H9 (cell line): ENCODE measurements around the gene NEDD4L. TPM values are rescaled to one million over a fixed set of nuclear protein-coding genes. Genes with fewer than 3 reads are reported as not detected.

Experiments used
- DNase-seq: peaks from one replicate; pipeline ENCODE4 v3.0.0-alpha.2; 2017
- H2AFZ ChIP-seq: one replicate; pipeline ENCODE4 v1.6.1; 2013; ENCODE audit warnings: mild to moderate bottlenecking, low read length, control low read depth, moderate library complexity
- H2AK5ac ChIP-seq: 2 replicates; pipeline ENCODE4 v1.6.1; 2013; ENCODE audit warnings: low read length, control low read depth, mixed read lengths; ENCODE audit not compliant: insufficient read length
- H2BK120ac ChIP-seq: one replicate; pipeline ENCODE4 v1.6.1; 2013; ENCODE audit warnings: low read depth, mild to moderate bottlenecking, low read length, control low read depth, inconsistent platforms; ENCODE audit not compliant: poor library complexity, severe bottlenecking
- H2BK12ac ChIP-seq: 2 replicates; pipeline ENCODE4 v1.6.1; 2013; ENCODE audit warnings: low read length, control low read depth, mixed read lengths, low read depth; ENCODE audit not compliant: insufficient read length
- H2BK15ac ChIP-seq: 2 replicates; pipeline ENCODE4 v1.6.1; 2013; ENCODE audit warnings: low read depth, low read length, control low read depth
- H2BK20ac ChIP-seq: one replicate; pipeline ENCODE4 v1.6.1; 2013; ENCODE audit warnings: low read depth, mild to moderate bottlenecking, low read length, control low read depth, inconsistent platforms; ENCODE audit not compliant: poor library complexity, severe bottlenecking
- H2BK5ac ChIP-seq: 2 replicates; pipeline ENCODE4 v1.6.1; 2013; ENCODE audit warnings: low read length, control low read depth, mixed read lengths; ENCODE audit not compliant: insufficient read length
- H3K14ac ChIP-seq: 2 replicates; pipeline ENCODE4 v1.6.1; 2013; ENCODE audit warnings: low read length, control low read depth; ENCODE audit not compliant: insufficient read depth
- H3K18ac ChIP-seq: 2 replicates; pipeline ENCODE4 v1.6.1; 2013; ENCODE audit warnings: low read depth, mild to moderate bottlenecking, mixed read lengths, low read length, control low read depth; ENCODE audit not compliant: insufficient read length
- H3K23ac ChIP-seq: 2 replicates; pipeline ENCODE4 v1.6.1; 2013; ENCODE audit warnings: low read length, control low read depth, mixed read lengths, low read depth; ENCODE audit not compliant: insufficient read length
- H3K23me2 ChIP-seq: 2 replicates; pipeline ENCODE4 v1.6.1; 2013; ENCODE audit warnings: low read depth, mild to moderate bottlenecking, mixed read lengths, low read length, control low read depth; ENCODE audit not compliant: insufficient read length, poor library complexity, severe bottlenecking
- H3K27ac ChIP-seq: 2 replicates; pipeline ENCODE4 v1.5.1; 2013; ENCODE audit warnings: low read length, control low read depth, mixed read lengths, low read depth; ENCODE audit not compliant: insufficient read length
- H3K27me3 ChIP-seq: 2 replicates; pipeline ENCODE4 v1.6.1; 2013; ENCODE audit warnings: low read length, control low read depth, inconsistent platforms; ENCODE audit not compliant: insufficient read depth
- H3K4ac ChIP-seq: 2 replicates; pipeline ENCODE4 v1.6.1; 2013; ENCODE audit warnings: low read depth, mild to moderate bottlenecking, control low read depth, inconsistent platforms, low read length, moderate library complexity
- H3K4me1 ChIP-seq: 2 replicates; pipeline ENCODE4 v1.6.1; 2013; ENCODE audit warnings: low read length, control low read depth, inconsistent platforms; ENCODE audit not compliant: insufficient read depth
- H3K4me2 ChIP-seq: 2 replicates; pipeline ENCODE4 v1.6.1; 2013; ENCODE audit warnings: low read length, control low read depth, mixed read lengths; ENCODE audit not compliant: insufficient read length, insufficient read depth
- H3K56ac ChIP-seq: 2 replicates; pipeline ENCODE4 v1.6.1; 2013; ENCODE audit warnings: low read depth, mild to moderate bottlenecking, mixed read lengths, low read length, control low read depth; ENCODE audit not compliant: insufficient read length
- H3K79me1 ChIP-seq: 2 replicates; pipeline ENCODE4 v1.6.1; 2013; ENCODE audit warnings: low read depth, mild to moderate bottlenecking, moderate library complexity, low read length, control low read depth, inconsistent platforms; ENCODE audit not compliant: insufficient read depth, poor library complexity, severe bottlenecking
- H3K79me2 ChIP-seq: 2 replicates; pipeline ENCODE4 v1.6.1; 2013; ENCODE audit warnings: low read length, control low read depth, inconsistent platforms; ENCODE audit not compliant: insufficient read depth
- H3K9ac ChIP-seq: 2 replicates; pipeline ENCODE4 v1.6.1; 2013; ENCODE audit warnings: low read length, control low read depth, mixed read lengths; ENCODE audit not compliant: insufficient read length; ENCODE audit errors: extremely low read depth
- H3K9me3 ChIP-seq: one replicate; pipeline ENCODE4 v1.6.1; 2013; ENCODE audit warnings: low read depth, low read length, inconsistent platforms; ENCODE audit not compliant: control insufficient read depth
- H3T11ph ChIP-seq: one replicate; pipeline ENCODE4 v1.6.1; 2013; ENCODE audit warnings: mild to moderate bottlenecking, low read length, control low read depth, inconsistent platforms
- H4K20me1 ChIP-seq: one replicate; pipeline ENCODE4 v1.6.1; 2013; ENCODE audit not compliant: control insufficient read depth, insufficient read length, insufficient read depth
- H4K5ac ChIP-seq: 2 replicates; pipeline ENCODE4 v1.6.1; 2013; ENCODE audit warnings: low read depth, mild to moderate bottlenecking, mixed read lengths, low read length, control low read depth; ENCODE audit not compliant: insufficient read length
- H4K8ac ChIP-seq: replicated peaks from 2 replicates; pipeline ENCODE4 v1.6.1; 2013; ENCODE audit warnings: low read length, control low read depth, mixed read lengths, low read depth; ENCODE audit not compliant: insufficient read length
- H4K91ac ChIP-seq: 2 replicates; pipeline ENCODE4 v1.6.1; 2013; ENCODE audit warnings: low read depth, mild to moderate bottlenecking, moderate library complexity, mixed read lengths, low read length, control low read depth; ENCODE audit not compliant: insufficient read length
- H3K27ac Mint-ChIP-seq, 3 experiments: 2 replicates in 2 of 3; 3 replicates in 1 of 3; pipeline ENCODE4 v1.8.0; 2020 to 2021; ENCODE audit warnings: mixed read lengths in 3 of 3, mild to moderate bottlenecking in 1 of 3, moderate library complexity in 1 of 3
- H3K27me3 Mint-ChIP-seq: 2 replicates; pipeline ENCODE4 v1.8.0; 2021; ENCODE audit warnings: low read depth, mild to moderate bottlenecking, moderate library complexity, mixed read lengths
- H3K36me3 Mint-ChIP-seq, 3 experiments: 2 replicates in 2 of 3; 3 replicates in 1 of 3; pipeline ENCODE4 v1.8.0; 2020 to 2021; ENCODE audit warnings: low read depth in 3 of 3, mixed read lengths in 3 of 3; ENCODE audit not compliant: insufficient read depth in 1 of 3
- H3K4me1 Mint-ChIP-seq, 2 experiments: 2 replicates each; pipeline ENCODE4 v1.8.0; 2020; ENCODE audit warnings: mixed read lengths in 2 of 2
- H3K4me3 Mint-ChIP-seq, 2 experiments: 2 replicates in 1 of 2; 3 replicates in 1 of 2; pipeline ENCODE4 v1.8.0; 2020 to 2021; ENCODE audit warnings: mild to moderate bottlenecking in 2 of 2, mixed read lengths in 2 of 2, moderate library complexity in 1 of 2
- H3K9me3 Mint-ChIP-seq, 2 experiments: 2 replicates in 1 of 2; 3 replicates in 1 of 2; pipeline ENCODE4 v1.8.0; 2020; ENCODE audit warnings: mild to moderate bottlenecking in 2 of 2, mixed read lengths in 2 of 2, moderate library complexity in 1 of 2
- CTCF ChIP-seq: fragments of 200-600 bp; sonication (generic); conservative IDR thresholded peaks from 3 replicates; pipeline ENCODE4 v1.8.0; 2021; ENCODE audit warnings: antibody characterized with exemption, mild to moderate bottlenecking
- WGBS: extraction: QIAGEN DNeasy Blood & Tissue Kit; methylation state at CpG from one replicate; pipeline ENCODE4 v1.1.7; 2013; ENCODE audit warnings: missing lambda C conversion rate, low lambda C conversion rate, mixed read lengths; ENCODE audit not compliant: insufficient read length; ENCODE audit errors: extremely low coverage; 5-methylcytosine and 5-hydroxymethylcytosine counted together
- total RNA-seq: library from RNA; stranded (reverse); gene quantifications from 2 replicates; pipeline ENCODE4 v1.2.1, GENCODE V29; 2021

NEDD4L gene
- total RNA-seq, 1 experiment from 2014 or later, result 76.3 TPM

- Histone ChIP-seq H3K23me2 (no peaks in the 10 kb centered on the region), H3K79me1 (no peaks in the 10 kb centered on the region), H3K27me3 (no peaks in the 10 kb centered on the region), H3K14ac (no peak overlapping the region), H3K56ac (no peak overlapping the region), H3T11ph (no peak overlapping the region), H2AK5ac (no peak overlapping the region), H3K18ac (no peak overlapping the region), H2BK15ac (no peak overlapping the region), H3K9me3 (no peaks in the 10 kb centered on the region), H3K27ac (no peak overlapping the region), H2BK20ac (no peak overlapping the region), H4K20me1 (no peaks in the 10 kb centered on the region), H3K4ac (no peak overlapping the region), H2BK120ac (no peak overlapping the region), H2BK5ac (no peak overlapping the region), H4K8ac (no peak overlapping the region), H4K91ac (no peak overlapping the region), H3K79me2 (no peaks in the 10 kb centered on the region), H3K23ac (no peak overlapping the region), H3K4me1 (no peaks in the 10 kb centered on the region), H3K9ac (no peak overlapping the region), H4K5ac (no peak overlapping the region), H2BK12ac (no peak overlapping the region), H3K4me2 (no peak overlapping the region), H2AFZ (no peak overlapping the region)
- peaks cover 7 to 16% of the 10 kb centered on the region in 2 experiments for H3K4me1 Mint-ChIP-seq
- no peak overlapping the region for H3K27ac Mint-ChIP-seq
- no peak for TF ChIP-seq CTCF
- no peak for DNase-seq
- H3K27me3 Mint-ChIP-seq, result no peaks in the 10 kb centered on the region
- H3K4me3 Mint-ChIP-seq, result no peak overlapping the region
- no peaks in the 10 kb centered on the region for H3K9me3 Mint-ChIP-seq
- whole genome bisulfite sequencing, result no CpG with 5 or more reads among the region's 3 CpGs
- peaks cover 3 to 39% (median 36%) of the 10 kb centered on the region in 3 experiments; a peak in 6 of 7 replicates for H3K36me3 Mint-ChIP-seq
These were observed 352.9 kb downstream of the NEDD4L start for GRCh38 chr18:58396966-58397365.
